ENCODE results near the gene SPTSSB. TPM values are rescaled to one million over a fixed set of nuclear protein-coding genes. Genes with fewer than 3 reads are reported as not detected.

Gene SPTSSB
- under 1 TPM in 1 of 2 donors, not detected in 1; 0.32 TPM for total RNA-seq
- 0 to 0.08 reads per million in 2 donors for total RNA-seq

- peak within 1 kb of the TSS; percentile 93 for H3K4me3 Mint-ChIP-seq
These were observed at the start of gene SPTSSB for GRCh38 chr3:161371441-161372320. Gene SPTSSB, minus strand, starts transcription at chr3:161371517. Its CDS starts 25,194 bp downstream, at chr3:161346323.

GRCh38 chr3:161420746-161421145, 49.4 kb upstream of the SPTSSB start:
- DNase-seq = no peak
- no peak overlapping the region for H3K4me3 Mint-ChIP-seq

More at GRCh38 chr3:161371441-161372320, at the start of gene SPTSSB:
- peak within 1 kb of the TSS; percentile 41 for H3K27ac Mint-ChIP-seq
- H3K4me1 Mint-ChIP-seq = peaks cover 17% of the 10 kb centered on the region
- H3K9me3 ChIP-seq (ENCODE audit: control insufficient read depth, low read length, poor library complexity, severe bottlenecking) = no peaks in the 10 kb centered on the region
- DNase-seq (peak in 2 of 3 donors; percentile 12 to 21), ATAC-seq (peak; percentile 78)
- peaks cover 21% of the 10 kb centered on the region for H3K27me3 Mint-ChIP-seq
- no peaks in the 10 kb centered on the region for H3K36me3 Mint-ChIP-seq (ENCODE audit: low read depth)

DNA sequence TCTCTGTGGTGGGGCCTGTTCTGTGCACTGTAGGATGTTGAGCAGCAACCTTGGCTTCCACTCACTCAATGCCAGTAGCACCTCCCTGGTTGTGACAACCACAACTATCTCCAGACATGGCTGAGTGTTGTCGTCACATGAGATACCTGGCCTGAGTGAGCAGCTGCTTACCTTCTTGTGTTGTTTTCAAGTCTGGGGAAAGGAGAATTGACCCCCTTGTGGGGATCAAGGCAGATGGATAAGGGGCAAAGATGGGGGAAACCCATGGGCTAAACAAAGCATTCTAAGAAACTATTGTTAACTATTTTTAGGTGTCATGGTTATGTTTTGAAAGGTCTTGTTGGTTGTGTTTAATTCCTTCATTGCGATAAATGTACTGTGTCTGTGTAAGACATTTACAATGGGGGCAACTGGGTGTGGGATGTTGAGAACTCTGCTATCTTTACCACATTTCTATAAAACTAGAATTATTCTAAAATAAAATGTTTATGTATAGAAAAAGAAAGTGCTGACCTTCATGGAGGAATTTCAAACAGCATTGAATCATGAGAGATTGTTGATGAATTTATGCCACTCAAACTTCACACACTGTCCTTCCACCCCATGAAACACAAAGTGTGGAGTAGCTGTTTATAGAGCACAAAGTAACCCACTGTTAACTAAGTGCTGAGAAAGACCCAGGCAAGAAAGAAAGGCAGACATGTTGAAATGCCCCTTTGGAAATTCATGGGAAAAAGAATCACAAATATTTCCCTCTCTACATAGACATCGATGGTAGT, 48.4 kb upstream of the SPTSSB start:
- DNase-seq = no peak
- no peaks in the 10 kb centered on the region for H3K9me3 ChIP-seq (ENCODE audit: control insufficient read depth, low read length, poor library complexity, severe bottlenecking)
- Mint-ChIP-seq H3K27ac (no peak overlapping the region), H3K27me3 (no peaks in the 10 kb centered on the region), H3K4me3 (no peak overlapping the region), H3K36me3 (ENCODE audit: low read depth) (peaks cover 2% of the 10 kb centered on the region), H3K4me1 (no peaks in the 10 kb centered on the region)
- ATAC-seq = no peak

More at GRCh38 chr3:161420746-161421145, 49.4 kb upstream of the SPTSSB start:
- no peaks in the 10 kb centered on the region for H3K9me3 ChIP-seq (ENCODE audit: control insufficient read depth, low read length, poor library complexity, severe bottlenecking)
- Mint-ChIP-seq H3K27ac (no peak overlapping the region), H3K27me3 (no peaks in the 10 kb centered on the region), H3K4me1 (no peaks in the 10 kb centered on the region), H3K36me3 (ENCODE audit: low read depth) (peaks cover 2% of the 10 kb centered on the region)
- ATAC-seq = no peak

DNA sequence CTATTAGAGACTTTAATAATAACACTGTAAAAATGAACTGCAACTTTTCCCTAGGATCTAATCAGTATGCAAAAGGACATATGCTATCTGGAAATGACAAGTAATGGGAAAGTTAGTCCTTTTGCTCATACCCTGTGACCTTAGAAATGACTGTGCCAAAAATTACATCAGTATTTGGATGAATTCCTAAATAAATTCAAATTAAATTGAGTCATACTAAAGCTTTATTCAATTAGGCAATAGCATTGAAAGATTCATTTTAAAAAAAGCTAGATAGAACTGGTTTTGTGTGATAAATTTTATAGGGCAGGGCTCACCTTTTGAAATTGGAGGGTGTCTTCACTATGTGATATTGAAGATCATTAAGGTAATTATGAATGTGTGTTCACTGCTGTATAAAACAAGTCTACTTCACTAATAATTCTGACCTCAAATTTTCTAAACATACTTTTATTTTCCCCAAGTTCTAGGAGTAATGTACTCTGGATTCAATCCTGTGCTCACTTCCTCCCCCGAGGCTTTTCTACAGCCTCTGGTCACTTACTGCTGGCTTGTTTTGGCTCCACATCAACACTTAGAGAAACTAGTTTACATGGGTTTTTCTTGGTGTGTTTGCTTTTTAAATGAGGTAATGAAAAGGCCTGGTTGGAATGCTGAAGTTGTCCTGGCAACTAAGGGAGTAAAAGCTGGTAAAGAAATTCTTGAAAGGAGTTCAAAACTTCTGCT, 44.4 kb upstream of the SPTSSB start:
- no peaks in the 10 kb centered on the region for H3K4me1 Mint-ChIP-seq
- no peak overlapping the region for H3K4me3 Mint-ChIP-seq
- no peaks in the 10 kb centered on the region for H3K9me3 ChIP-seq (ENCODE audit: control insufficient read depth, low read length, poor library complexity, severe bottlenecking)
- peaks cover 18% of the 10 kb centered on the region for H3K27me3 Mint-ChIP-seq
- peaks cover 2% of the 10 kb centered on the region for H3K36me3 Mint-ChIP-seq (ENCODE audit: low read depth)
- DNase-seq (no peak), ATAC-seq (no peak)
- no peak overlapping the region for H3K27ac Mint-ChIP-seq

DNA sequence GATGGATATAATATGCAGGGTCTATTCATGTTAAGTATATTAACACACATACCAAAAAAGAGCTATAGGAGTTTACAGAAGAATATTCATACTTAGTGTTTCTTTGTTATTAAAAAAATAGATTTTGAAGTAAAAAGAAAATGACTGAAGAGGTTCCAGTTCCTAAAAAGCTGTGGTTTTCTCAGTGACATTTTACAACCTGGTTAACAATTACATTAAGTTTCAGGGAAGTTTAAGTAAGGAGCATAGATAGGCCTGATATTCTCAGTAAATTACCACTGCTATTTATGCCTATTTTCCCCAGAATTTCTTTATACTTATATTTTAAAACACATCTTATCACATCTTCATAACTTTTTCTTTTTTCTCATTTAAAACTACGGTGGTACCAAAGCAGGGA, 43.6 kb upstream of the SPTSSB start:
- peaks cover 18% of the 10 kb centered on the region for H3K27me3 Mint-ChIP-seq
- no peak overlapping the region for H3K4me3 Mint-ChIP-seq
- H3K9me3 ChIP-seq (ENCODE audit: control insufficient read depth, low read length, poor library complexity, severe bottlenecking) = no peaks in the 10 kb centered on the region
- H3K27ac Mint-ChIP-seq = no peak overlapping the region
- DNase-seq (no peak), ATAC-seq (no peak)
- H3K4me1 Mint-ChIP-seq = no peaks in the 10 kb centered on the region
- peaks cover 2% of the 10 kb centered on the region for H3K36me3 Mint-ChIP-seq (ENCODE audit: low read depth)

DNA sequence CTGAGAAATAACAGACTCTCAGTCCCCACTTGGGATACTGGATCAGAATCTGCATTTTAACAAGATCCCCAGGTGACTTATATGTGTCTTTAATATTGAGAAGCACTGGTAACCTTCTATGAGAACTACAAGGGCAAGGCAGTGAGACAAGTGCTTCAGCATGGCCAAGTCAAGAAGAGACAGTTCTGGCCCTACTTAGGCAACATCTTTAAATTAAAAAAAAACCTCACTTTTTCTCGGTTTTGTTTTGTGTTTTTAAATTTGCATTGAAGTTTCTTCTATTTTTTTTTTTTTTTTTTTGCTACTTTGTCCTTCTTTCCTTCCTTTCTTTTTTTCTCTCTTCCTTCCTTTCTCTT, 42.5 kb upstream of the SPTSSB start:
- peaks cover 2% of the 10 kb centered on the region for H3K36me3 Mint-ChIP-seq (ENCODE audit: low read depth)
- no peaks in the 10 kb centered on the region for H3K9me3 ChIP-seq (ENCODE audit: control insufficient read depth, low read length, poor library complexity, severe bottlenecking)
- no peak overlapping the region for H3K27ac Mint-ChIP-seq

GRCh38 chr3:161413127-161413854, 42.0 kb upstream of the SPTSSB start:
- no peaks in the 10 kb centered on the region for H3K9me3 ChIP-seq (ENCODE audit: control insufficient read depth, low read length, poor library complexity, severe bottlenecking)
- peaks cover 2% of the 10 kb centered on the region for H3K36me3 Mint-ChIP-seq (ENCODE audit: low read depth)
- no peak overlapping the region for H3K27ac Mint-ChIP-seq
- DNase-seq = no peak
- no peaks in the 10 kb centered on the region for H3K4me1 Mint-ChIP-seq
- ATAC-seq = no peak
- H3K4me3 Mint-ChIP-seq = no peak overlapping the region
- peaks cover 18% of the 10 kb centered on the region for H3K27me3 Mint-ChIP-seq

More for the DNA sequence above, 42.5 kb upstream of the SPTSSB start:
- DNase-seq (no peak), ATAC-seq (no peak)
- Mint-ChIP-seq H3K4me1 (no peaks in the 10 kb centered on the region), H3K4me3 (no peak overlapping the region), H3K27me3 (peaks cover 18% of the 10 kb centered on the region)

DNA sequence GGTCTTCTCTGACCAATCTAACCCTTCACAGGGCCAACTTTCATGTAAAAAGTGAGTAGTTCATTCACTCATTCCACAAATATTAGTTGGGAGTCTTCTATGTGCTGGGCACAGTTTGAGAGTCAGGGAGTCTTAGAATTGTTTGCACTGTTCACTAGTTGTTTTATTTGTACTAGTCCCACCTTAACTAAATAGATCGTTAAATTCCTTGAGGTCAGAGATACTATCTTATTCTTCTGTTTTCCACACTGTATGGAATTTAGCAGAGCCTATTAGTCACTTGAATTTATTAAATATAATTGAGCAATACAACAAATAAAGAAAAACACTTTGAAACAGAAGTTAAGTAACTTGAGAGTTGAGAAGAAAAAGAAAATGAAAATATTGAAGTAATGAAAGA, 40.8 kb upstream of the SPTSSB start:
- Mint-ChIP-seq H3K4me1 (no peaks in the 10 kb centered on the region), H3K4me3 (no peak overlapping the region), H3K27ac (no peak overlapping the region), H3K27me3 (peaks cover 18% of the 10 kb centered on the region), H3K36me3 (ENCODE audit: low read depth) (peaks cover 2% of the 10 kb centered on the region)
- ATAC-seq (no peak), DNase-seq (no peak)
- H3K9me3 ChIP-seq (ENCODE audit: control insufficient read depth, low read length, poor library complexity, severe bottlenecking) = no peaks in the 10 kb centered on the region

DNA sequence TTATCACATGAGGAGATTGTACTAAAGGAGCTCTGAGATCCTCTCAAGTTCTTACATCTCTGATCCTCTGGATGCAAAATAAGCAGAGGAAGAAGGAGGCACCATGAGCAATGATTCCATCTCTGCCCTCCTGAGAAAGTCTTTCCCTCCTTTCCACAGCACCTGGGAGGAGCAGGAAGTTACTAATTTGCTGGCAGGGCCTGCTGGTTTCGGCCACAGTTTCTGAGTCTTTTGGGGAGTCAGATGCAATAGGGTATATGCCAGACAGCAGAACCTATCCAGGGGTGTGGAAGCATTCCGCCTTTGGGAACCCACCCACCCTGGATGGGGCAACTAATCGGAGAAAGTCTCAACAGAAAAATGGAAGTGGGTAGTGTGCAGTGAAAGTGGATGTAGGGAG, 38.5 kb upstream of the SPTSSB start:
- no peak overlapping the region for H3K4me3 Mint-ChIP-seq
- H3K27me3 Mint-ChIP-seq = peaks cover 18% of the 10 kb centered on the region
- H3K9me3 ChIP-seq (ENCODE audit: control insufficient read depth, low read length, poor library complexity, severe bottlenecking) = no peaks in the 10 kb centered on the region
- ATAC-seq = no peak
- H3K27ac Mint-ChIP-seq = peak overlapping the region; percentile 19
- H3K36me3 Mint-ChIP-seq (ENCODE audit: low read depth) = no peaks in the 10 kb centered on the region
- DNase-seq = no peak
- peaks cover 11% of the 10 kb centered on the region for H3K4me1 Mint-ChIP-seq

DNA sequence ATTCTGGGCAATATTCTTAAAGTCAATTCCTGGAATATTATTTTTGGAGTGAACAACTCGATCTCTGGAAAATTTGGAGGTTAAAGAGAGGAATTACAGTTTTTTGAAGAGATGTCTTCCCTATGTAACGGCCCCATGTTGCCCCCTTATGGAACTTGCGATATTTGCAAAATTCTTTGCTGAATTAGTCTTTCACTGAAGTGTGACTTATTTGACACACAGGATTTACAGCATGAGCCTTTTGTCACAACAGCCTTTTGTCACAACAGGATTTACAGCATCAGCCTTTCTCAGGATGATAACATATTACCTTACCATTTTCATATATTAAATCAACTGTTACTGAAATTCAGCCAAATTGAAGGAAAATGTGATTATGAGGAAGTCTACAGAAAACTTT, 37.8 kb upstream of the SPTSSB start:
- Mint-ChIP-seq H3K4me3 (no peak overlapping the region), H3K36me3 (ENCODE audit: low read depth) (no peaks in the 10 kb centered on the region), H3K4me1 (peaks cover 11% of the 10 kb centered on the region), H3K27ac (no peak overlapping the region), H3K27me3 (peaks cover 15% of the 10 kb centered on the region)
- no peak for ATAC-seq
- H3K9me3 ChIP-seq (ENCODE audit: control insufficient read depth, low read length, poor library complexity, severe bottlenecking) = no peaks in the 10 kb centered on the region
- peak in 1 of 3 donors; percentile 31 for DNase-seq

GRCh38 chr3:161406594-161407555, 35.6 kb upstream of the SPTSSB start:
- H3K27me3 Mint-ChIP-seq = peaks cover 7% of the 10 kb centered on the region
- no peak for DNase-seq
- H3K9me3 ChIP-seq (ENCODE audit: control insufficient read depth, low read length, poor library complexity, severe bottlenecking) = no peaks in the 10 kb centered on the region
- H3K4me3 Mint-ChIP-seq = no peak overlapping the region
- H3K36me3 Mint-ChIP-seq (ENCODE audit: low read depth) = no peaks in the 10 kb centered on the region
- peak; percentile 63 for ATAC-seq
- no peak overlapping the region for H3K27ac Mint-ChIP-seq
- H3K4me1 Mint-ChIP-seq = peaks cover 11% of the 10 kb centered on the region

- peaks cover 11% of the 10 kb centered on the region for H3K4me1 Mint-ChIP-seq
- DNase-seq (no peak), ATAC-seq (no peak)
- H3K4me3 Mint-ChIP-seq = no peak overlapping the region
- no peaks in the 10 kb centered on the region for H3K9me3 ChIP-seq (ENCODE audit: control insufficient read depth, low read length, poor library complexity, severe bottlenecking)
- H3K27ac Mint-ChIP-seq = no peak overlapping the region
- H3K27me3 Mint-ChIP-seq = no peaks in the 10 kb centered on the region
- H3K36me3 Mint-ChIP-seq (ENCODE audit: low read depth) = no peaks in the 10 kb centered on the region
These were observed 34.5 kb upstream of the SPTSSB start for GRCh38 chr3:161405836-161406235.

Measured in T-helper 17 cell (primary cell).